GM12872 (cell line): ENCODE data around the gene CDKN2A.

Experiments
- CTCF ChIP-seq: IDR thresholded peaks from 3 replicates; pipeline ENCODE4 v1.5.1; 2011; ENCODE audit warnings: low read depth, mild to moderate bottlenecking, low read length, moderate library complexity; ENCODE audit not compliant: insufficient read depth

Gene CDKN2A

GRCh38 chr9:21985964-21986667 lies 8.1 kb downstream of the CDKN2A start:
- TF ChIP-seq CTCF = no peak

- TF ChIP-seq CTCF = no peak
Observed at GRCh38 chr9:21984101-21984500, 10.1 kb downstream of the CDKN2A start.

GRCh38 chr9:21983561-21983935 lies 10.6 kb downstream of the CDKN2A start:
- TF ChIP-seq CTCF = no peak

GRCh38 chr9:21982861-21983560 lies 11.2 kb downstream of the CDKN2A start:
- TF ChIP-seq CTCF = no peak

GRCh38 chr9:21982391-21982790 lies 11.8 kb downstream of the CDKN2A start:
- no peak for TF ChIP-seq CTCF

- TF ChIP-seq CTCF = no peak
Observed at GRCh38 chr9:21976334-21976875, 17.8 kb downstream of the CDKN2A start.

GRCh38 chr9:21974722-21975409 lies 19.3 kb downstream of the CDKN2A start:
- TF ChIP-seq CTCF = no peak
